Lower leg skin (tissue), 3 donors: ENCODE results near the gene HMGXB4.

ENCODE experiments used
- POLR2A ChIP-seq, 2 donors: fragments of 450-650 bp; IDR thresholded peaks; one replicate each; pipeline ENCODE4 v1.6.1; 2016 to 2017; ENCODE audit warnings: antibody characterized with exemption in 2 of 2, mild to moderate bottlenecking in 1 of 2, moderate library complexity in 1 of 2
- TF ChIP-seq, protein P1 (sequence below), 3 donors: fragments of 450-650 bp; IDR thresholded peaks; one replicate each; pipeline ENCODE4 v1.5.1; 2016; ENCODE audit warnings: antibody characterized with exemption in 3 of 3, mild to moderate bottlenecking in 3 of 3, moderate library complexity in 2 of 3

DNA sequence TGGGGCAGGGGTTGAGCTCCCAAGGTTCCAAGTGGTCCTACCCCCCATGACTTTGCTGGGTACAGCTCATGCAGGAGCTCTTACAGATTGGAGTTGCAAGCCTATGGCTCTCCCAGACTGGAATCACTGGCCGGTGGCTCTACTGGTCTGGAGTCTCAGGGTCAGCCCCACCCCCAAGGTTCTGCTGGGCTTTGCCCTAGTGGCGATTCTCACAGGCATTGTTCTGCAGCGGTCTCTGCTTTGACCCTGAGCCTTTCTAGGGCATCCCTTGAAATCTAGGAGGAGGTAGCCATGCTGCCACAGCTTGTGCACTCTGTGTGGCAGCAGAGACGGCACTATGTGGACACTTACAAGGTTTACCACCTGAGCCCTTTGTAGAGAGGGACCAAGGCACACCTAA lies 49.3 kb upstream of the HMGXB4 start:
- TF ChIP-seq, protein P1, sequence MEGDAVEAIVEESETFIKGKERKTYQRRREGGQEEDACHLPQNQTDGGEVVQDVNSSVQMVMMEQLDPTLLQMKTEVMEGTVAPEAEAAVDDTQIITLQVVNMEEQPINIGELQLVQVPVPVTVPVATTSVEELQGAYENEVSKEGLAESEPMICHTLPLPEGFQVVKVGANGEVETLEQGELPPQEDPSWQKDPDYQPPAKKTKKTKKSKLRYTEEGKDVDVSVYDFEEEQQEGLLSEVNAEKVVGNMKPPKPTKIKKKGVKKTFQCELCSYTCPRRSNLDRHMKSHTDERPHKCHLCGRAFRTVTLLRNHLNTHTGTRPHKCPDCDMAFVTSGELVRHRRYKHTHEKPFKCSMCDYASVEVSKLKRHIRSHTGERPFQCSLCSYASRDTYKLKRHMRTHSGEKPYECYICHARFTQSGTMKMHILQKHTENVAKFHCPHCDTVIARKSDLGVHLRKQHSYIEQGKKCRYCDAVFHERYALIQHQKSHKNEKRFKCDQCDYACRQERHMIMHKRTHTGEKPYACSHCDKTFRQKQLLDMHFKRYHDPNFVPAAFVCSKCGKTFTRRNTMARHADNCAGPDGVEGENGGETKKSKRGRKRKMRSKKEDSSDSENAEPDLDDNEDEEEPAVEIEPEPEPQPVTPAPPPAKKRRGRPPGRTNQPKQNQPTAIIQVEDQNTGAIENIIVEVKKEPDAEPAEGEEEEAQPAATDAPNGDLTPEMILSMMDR (IDR thresholded peaks at IDR 0.05), result no peak
- TF ChIP-seq POLR2A (IDR thresholded peaks at IDR 0.05), result no peak
